ENCODE results near the gene ENTPD6.
A peak's percentile ranks its signal among the peaks of the same experiment; 100 is the strongest.
"Not testable (repeated sequence)": the region's sequence is repeated elsewhere in the genome, so short reads cannot be mapped to it uniquely, and the experiment has no call there.

The ENTPD6 gene
- 82.5 to 100 reads per million in 2 donors for total RNA-seq

- DNase-seq: peak; percentile 92
Measured at GRCh38 chr20:25195014-25195961, at the start of gene ENTPD6. Gene ENTPD6 (plus strand): TSS chr20:25195712. CDS start chr20:25206537, 10,825 bp downstream.

GRCh38 chr20:25146976-25147375 is 48.5 kb upstream of the ENTPD6 start:
- no peak for DNase-seq

GRCh38 chr20:25147716-25148115 is 47.8 kb upstream of the ENTPD6 start:
- DNase-seq: no peak

- no peak for DNase-seq
Measured at GRCh38 chr20:25148181-25148981, 47.1 kb upstream of the ENTPD6 start.

GRCh38 chr20:25148982-25149846 is 46.3 kb upstream of the ENTPD6 start:
- DNase-seq: no peak

GRCh38 chr20:25150016-25150415 is 45.5 kb upstream of the ENTPD6 start:
- no peak for DNase-seq

- DNase-seq: no peak
Measured at GRCh38 chr20:25158043-25158442, 37.5 kb upstream of the ENTPD6 start.

GRCh38 chr20:25160467-25160866 is 35.0 kb upstream of the ENTPD6 start:
- no peak for DNase-seq

GRCh38 chr20:25160897-25161296 is 34.6 kb upstream of the ENTPD6 start:
- no peak for DNase-seq

- no peak for DNase-seq
Measured at GRCh38 chr20:25165128-25165527, 30.4 kb upstream of the ENTPD6 start.

GRCh38 chr20:25166105-25166782 is 29.3 kb upstream of the ENTPD6 start:
- not testable (repeated sequence) for DNase-seq

GRCh38 chr20:25173321-25173720 is 22.2 kb upstream of the ENTPD6 start:
- no peak for DNase-seq

- no peak for DNase-seq
Measured at GRCh38 chr20:25173886-25174308, 21.6 kb upstream of the ENTPD6 start.

- DNase-seq: no peak
Measured at GRCh38 chr20:25176184-25176583, 19.3 kb upstream of the ENTPD6 start.

- no peak for DNase-seq
Measured at GRCh38 chr20:25177890-25178321, 17.6 kb upstream of the ENTPD6 start.

GRCh38 chr20:25178563-25179438 is 16.7 kb upstream of the ENTPD6 start:
- no peak for DNase-seq

- DNase-seq: no peak
Measured at GRCh38 chr20:25179439-25180089, 15.9 kb upstream of the ENTPD6 start.

- not testable (repeated sequence) for DNase-seq
Measured at GRCh38 chr20:25184391-25184790, 11.1 kb upstream of the ENTPD6 start.

GRCh38 chr20:25187220-25187619 is 8.3 kb upstream of the ENTPD6 start:
- no peak for DNase-seq

- no peak for DNase-seq
Measured at GRCh38 chr20:25187635-25188034, 7.9 kb upstream of the ENTPD6 start.
